ENCODE data around the gene SHROOM2.

DNA sequence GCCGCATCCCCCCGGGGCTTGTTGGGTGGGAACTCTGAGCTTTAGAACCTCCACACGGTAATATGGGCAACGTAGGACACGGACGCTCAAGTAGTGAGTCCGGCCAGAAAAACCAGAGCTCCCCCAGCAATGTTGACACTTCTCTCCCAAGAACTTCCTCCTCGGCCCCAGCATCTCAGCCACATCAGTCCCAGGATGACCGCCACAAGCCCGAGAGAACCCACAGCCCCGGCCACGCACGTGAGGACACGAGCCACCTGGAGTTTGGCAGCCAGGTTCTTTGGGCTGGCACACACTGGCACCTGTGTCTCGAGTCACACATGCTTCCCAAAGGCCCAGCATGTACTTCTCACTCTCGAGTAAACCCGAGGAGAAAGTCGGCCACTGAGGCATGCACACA lies 197.2 kb downstream of the SHROOM2 start:
- TF ChIP-seq CTCF (IDR thresholded peaks at IDR 0.05; ENCODE audit: low read length), result no peak
- no peak for TF ChIP-seq EZH2phosphoT487 (IDR thresholded peaks at IDR 0.05; ENCODE audit: low read length)
